NCI-H2227 treated with DMSO at 0.1 percent for 48 hours (cell line): ENCODE measurements around the gene CEP164.

Experiments
- DNase-seq: peaks from one replicate; lab custom pipeline; 2025; lab: John Stamatoyannopoulos, UW

Gene CEP164

GRCh38 chr11:117421041-117421440, 93.4 kb downstream of the CEP164 start:
- DNase-seq, result no peak

DNA sequence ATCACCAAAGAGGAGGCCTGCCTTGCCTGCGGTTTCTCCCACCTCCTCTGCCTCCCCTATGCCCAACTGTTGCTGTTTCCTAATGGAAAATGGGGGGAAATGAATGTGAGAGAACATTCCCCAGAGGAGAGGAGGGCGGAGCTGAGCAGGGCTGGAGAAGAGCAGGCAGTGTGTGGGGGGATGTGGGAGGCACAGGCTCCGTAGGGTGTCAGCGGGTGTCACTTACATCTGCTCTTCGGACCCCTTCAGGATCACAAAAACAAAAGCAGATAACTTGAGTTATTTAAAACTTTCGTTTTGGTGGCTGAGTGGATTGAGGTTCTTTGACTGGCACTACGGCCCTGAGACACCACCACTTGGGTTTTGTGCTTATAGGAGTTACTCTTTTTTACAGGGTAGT, 93.8 kb downstream of the CEP164 start:
- DNase-seq, result no peak

GRCh38 chr11:117423046-117423575, 95.5 kb downstream of the CEP164 start:
- DNase-seq, result no peak

- no peak for DNase-seq
These were observed 97.1 kb downstream of the CEP164 start for GRCh38 chr11:117424781-117425180.

GRCh38 chr11:117425679-117426296, 98.1 kb downstream of the CEP164 start:
- no peak for DNase-seq

GRCh38 chr11:117426297-117426685, 98.6 kb downstream of the CEP164 start:
- peak; percentile 26 for DNase-seq

DNA sequence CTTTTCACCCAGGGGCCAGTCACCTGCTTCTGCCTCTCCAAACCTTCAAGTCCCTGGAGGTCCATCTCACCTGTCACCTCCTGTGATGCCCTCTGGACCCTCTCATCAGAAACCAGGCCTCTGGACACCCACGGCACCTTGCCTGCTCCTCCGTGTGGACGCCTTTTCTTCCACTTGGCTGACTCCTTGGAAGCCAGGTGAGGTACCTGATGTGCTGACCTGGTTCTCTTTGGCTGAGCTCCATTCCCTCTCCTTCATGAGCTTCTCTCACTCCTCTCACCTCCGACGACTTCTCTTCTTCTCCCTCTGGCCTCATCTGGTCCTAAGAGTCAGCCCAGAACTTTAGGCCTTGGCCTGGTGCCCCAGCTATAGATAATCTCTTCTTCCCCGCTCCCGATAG, 99.3 kb downstream of the CEP164 start:
- no peak for DNase-seq

GRCh38 chr11:117427356-117427874, 99.8 kb downstream of the CEP164 start:
- DNase-seq, result no peak

GRCh38 chr11:117428186-117428855, 100.7 kb downstream of the CEP164 start:
- no peak for DNase-seq

- no peak for DNase-seq
These were observed 101.2 kb downstream of the CEP164 start for GRCh38 chr11:117428856-117429229.

DNA sequence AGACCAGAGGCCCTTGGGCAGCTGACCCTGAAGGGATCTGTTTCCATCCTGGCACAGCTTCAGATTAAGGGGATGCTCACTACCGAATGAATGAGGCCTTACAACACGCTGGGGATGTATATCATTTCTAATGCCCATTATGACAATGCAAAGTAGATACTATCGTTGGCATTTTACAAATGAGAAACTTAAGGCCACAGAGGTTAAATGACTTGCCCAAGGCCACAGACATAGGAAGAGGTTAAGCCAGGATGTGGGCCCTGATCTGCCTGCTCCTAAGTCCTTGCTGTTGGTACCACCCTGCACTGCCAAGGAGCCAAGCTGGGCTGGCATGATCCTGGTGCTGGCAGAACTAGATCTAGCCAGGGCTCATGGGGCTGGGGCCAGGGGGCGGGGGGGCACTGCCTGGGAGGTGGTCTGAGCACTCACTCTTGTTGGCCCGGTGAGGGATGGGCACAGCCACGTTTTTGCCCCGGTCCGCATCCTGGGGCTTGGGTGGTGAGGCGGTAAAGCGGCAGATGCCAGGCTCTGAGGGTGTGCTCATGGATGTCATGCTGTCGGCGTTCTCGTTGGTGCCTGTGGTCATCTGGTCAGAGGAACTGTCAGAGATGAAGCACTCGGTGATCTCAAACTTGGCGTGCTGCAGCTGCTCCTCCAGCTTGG, 102.8 kb downstream of the CEP164 start:
- no peak for DNase-seq

- no peak for DNase-seq
These were observed 103.8 kb downstream of the CEP164 start for GRCh38 chr11:117431436-117431835.

DNA sequence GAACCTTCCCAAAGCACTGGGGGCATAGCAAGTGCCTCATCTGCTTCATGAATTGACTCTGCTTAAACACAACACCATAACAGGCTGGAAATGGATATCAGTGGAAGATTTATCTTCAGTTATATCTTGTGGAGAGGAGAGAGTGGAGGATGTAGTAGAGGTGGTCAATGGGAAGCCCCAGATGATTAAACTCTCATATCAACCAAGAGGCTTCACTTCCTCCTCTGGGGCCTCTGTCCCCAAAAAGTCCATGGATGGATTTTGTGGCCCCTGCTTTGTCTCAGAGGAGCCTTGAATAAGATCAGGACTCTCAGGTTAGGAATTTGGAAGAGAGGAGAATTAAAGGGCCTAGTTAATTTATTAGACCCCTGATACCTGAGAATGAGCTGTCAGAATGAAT, 106.1 kb downstream of the CEP164 start:
- DNase-seq, result no peak

- no peak for DNase-seq
These were observed 106.8 kb downstream of the CEP164 start for GRCh38 chr11:117434481-117434880.

DNA sequence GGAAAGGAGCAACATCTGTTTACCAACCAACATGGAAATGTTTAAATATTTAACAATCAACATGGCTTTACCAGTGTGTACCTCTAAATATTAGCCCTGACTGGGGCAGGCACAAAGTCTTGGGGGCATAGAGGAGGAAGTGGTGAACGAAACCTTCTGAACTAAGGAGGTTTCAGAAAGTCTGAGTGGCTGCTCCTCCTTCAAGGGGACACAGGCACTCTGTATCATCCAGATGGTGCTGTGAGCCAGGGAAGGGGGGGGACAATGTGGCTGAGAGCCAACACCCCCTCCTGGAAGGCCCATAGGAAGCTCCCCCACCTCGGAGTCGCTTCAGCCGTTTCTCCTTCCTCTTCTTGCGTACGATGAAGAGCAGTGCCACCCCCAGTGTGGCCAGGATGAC, 107.7 kb downstream of the CEP164 start:
- no peak for DNase-seq

DNA sequence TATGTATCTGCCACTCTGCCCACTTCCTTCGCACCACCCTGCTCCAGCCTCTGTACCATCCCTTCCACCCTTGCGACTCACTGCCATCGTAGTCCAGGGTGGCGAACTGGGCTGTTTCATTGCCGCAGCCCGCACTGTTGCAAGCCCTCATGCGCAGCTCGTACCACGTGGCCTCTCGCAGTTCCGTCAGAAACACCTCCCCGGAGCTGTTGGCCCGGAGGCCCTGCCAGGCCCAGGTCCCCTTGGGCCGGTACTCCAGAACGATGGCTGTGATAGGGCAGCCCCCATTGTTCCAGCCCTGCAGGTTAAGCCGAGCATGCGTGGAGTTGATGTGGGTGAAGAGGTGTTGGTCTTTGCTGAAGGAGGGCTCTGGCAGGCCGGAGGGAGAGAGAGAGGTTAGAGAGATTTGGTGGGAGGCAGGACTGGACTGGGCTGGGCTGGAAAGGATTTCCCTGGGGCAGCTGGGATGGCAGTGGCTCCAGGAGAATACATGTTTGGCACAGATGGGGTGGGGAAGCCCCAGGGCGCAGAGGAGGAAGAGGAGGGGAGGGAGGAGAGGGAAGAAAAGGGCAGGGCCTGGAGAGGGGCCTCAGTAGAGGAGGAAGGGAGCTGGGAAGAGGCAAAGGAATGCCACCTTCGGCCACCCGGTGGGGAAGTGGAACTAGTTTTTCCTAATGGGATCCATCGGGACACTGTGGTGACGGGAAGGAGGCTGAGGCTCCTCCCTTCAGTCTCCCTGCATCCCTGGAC, 109.6 kb downstream of the CEP164 start:
- no peak for DNase-seq

DNA sequence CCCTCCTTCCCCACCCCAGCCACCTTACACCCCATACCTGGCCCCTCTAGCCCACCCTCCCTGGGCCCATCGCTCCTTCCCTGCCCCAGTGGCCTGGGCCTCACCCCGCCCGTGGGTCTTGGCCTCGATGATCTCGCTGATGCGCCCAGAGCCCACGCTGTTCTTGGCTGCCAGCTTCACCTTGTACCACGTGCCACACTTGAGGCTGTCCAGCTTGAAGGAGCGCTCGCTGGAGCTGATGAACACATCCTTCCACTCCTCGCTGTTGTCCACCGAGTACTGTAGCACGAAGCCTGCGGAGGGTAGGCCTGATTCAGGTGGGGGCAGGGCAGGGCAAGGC, 110.1 kb downstream of the CEP164 start:
- DNase-seq, result no peak

DNA sequence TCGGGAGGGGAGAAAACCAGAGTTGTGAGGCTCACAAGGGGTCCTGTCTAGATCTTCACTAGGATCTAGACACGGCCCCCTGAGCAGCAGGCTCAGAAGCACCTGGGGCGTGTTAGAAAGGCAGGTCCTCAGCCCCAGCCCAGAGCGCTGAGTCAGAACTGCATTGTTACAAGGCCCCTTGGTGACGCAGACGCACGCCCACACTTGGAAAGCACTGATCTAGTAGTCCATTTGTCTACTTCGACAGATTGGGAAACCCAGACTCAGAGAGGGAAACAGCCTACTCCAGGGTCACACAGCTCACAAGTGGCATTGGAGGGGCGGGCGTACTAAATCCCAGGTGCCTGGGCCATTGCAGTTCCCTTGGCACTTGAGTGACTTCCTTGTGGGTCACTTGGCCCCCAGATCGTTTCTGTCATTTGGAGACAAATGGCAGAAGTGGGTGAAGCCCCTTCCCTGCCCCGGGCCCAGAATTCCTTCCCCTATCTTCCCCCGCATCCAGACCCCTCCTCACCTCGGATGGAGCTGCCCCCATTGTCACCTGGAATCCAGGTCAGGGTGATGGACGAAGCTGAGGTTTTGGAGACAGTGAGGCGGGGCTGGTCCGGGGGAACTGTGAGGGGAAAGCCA, 110.8 kb downstream of the CEP164 start:
- no peak for DNase-seq

- DNase-seq, result no peak
These were observed 111.6 kb downstream of the CEP164 start for GRCh38 chr11:117439256-117439655.

- DNase-seq, result no peak
These were observed 112.6 kb downstream of the CEP164 start for GRCh38 chr11:117440258-117440657.

DNA sequence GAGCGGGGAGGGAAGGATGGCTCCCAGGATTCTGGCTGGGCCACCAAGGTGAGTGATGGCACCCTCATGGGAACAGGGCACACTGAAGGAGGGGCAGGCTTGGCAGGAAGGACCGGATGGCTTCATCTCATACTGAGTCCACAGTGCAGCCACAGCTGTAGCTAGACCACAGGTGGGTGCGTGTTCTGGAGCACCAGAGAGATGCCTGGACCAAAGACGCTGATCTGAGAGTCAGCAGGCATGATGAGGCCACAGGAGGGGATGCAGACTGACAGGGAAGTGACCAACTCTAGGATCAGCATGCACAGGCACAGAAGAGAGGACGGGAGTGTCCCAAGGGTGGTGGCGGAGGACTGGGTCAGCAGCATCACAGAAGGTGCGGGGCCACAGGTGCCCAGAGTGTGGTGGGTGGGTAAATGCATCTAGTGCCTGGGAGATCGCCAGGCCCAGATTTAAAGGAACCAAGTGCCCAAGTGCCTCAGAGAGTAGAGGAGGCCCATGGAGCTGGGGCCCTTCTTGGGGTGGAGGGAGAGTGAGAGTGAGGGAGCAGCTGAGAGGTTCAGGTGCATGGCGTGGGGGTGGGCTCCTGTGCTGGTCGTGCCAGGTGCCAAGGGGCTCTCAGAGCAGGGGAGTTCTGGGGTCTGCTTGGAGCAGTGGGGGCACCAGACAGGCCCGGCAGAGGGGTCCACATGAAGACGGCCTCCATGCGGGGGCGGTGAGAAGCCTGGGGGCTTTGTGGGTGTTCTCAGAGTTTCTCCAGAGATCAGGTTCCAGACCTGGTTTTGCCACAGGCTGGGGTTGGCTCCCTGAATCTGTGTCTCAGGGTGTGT, 113.7 kb downstream of the CEP164 start:
- no peak for DNase-seq
